Right lobe of liver (tissue), 6 donors: ENCODE data around the gene RAPGEF2. TPM values are rescaled to one million over a fixed set of nuclear protein-coding genes. Genes with fewer than 3 reads are reported as not detected.

Source experiments
- ATAC-seq, 4 donors: fragments of 200-7000 bp; cut with Tn5 transposase; one replicate each; pipeline ENCODE4 v1.9.1; 2020; ENCODE audit warnings: mild to moderate bottlenecking in 4 of 4, moderate library complexity in 4 of 4
- DNase-seq, 3 donors: peaks; one replicate each; pipeline ENCODE4 v3.0.0-alpha.2; 2020
- H3K27ac ChIP-seq, 3 donors: fragments of 200-600 bp; one replicate each; pipeline ENCODE4 v1.8.0; 2022
- H3K27me3 ChIP-seq, 2 donors: fragments of 200-600 bp; one replicate each; pipeline ENCODE4 v1.8.0; 2022
- H3K36me3 ChIP-seq, 4 donors: fragments of 200-600 bp; sonication (generic) in 1 of 4; one replicate each; pipeline versions ENCODE4 v1.5.1 to v1.8.0; 2017 to 2022; ENCODE audit warnings: control low read depth in 1 of 4
- H3K4me1 ChIP-seq, 4 donors: fragments of 200-600 bp; sonication (generic) in 1 of 4; one replicate each; pipeline versions ENCODE4 v1.5.1 to v1.8.0; 2017 to 2022; ENCODE audit warnings: control low read depth in 1 of 4
- H3K4me3 ChIP-seq, 3 donors: fragments of 200-600 bp; one replicate each; pipeline ENCODE4 v1.8.0; 2022
- H3K9me3 ChIP-seq, 4 donors: fragments of 200-600 bp; sonication (generic) in 1 of 4; one replicate each; pipeline versions ENCODE4 v1.5.1 to v1.8.0; 2017 to 2022; ENCODE audit warnings: control low read depth in 1 of 4
- CTCF ChIP-seq, 4 donors: fragments of 200-600 bp in 3 of 4; fragments of 450-650 bp in 1 of 4; IDR thresholded peaks; one replicate each; pipeline versions ENCODE4 v1.5.1 to v1.8.0; 2016 to 2022; ENCODE audit warnings: antibody characterized with exemption in 4 of 4, mild to moderate bottlenecking in 2 of 4
- POLR2A ChIP-seq: fragments of 450-650 bp; IDR thresholded peaks from one replicate; pipeline ENCODE4 v1.6.1; 2017; ENCODE audit warnings: antibody characterized with exemption, mild to moderate bottlenecking
- WGBS: methylation state at CpG from one replicate; pipeline ENCODE4 v1.1.6; 2018; ENCODE audit warnings: low coverage, low lambda C conversion rate; ENCODE audit not compliant: insufficient coverage; ENCODE audit errors: missing lambda C conversion rate; 5-methylcytosine and 5-hydroxymethylcytosine counted together
- intact Hi-C, 2 donors: fragments of 100-400 bp; cut with DNase I; formaldehyde crosslinking; loops; one replicate each; pipeline versions ENCODE4 v1.11.2 to v1.14.1; 2022
- long read RNA-seq: library from polyadenylated mRNA; unstranded; transcript quantifications from one replicate; pipeline ENCODE4 v2.0.0, GENCODE V29; 2019
- total RNA-seq, 6 experiments: library from RNA; depleted of rRNA in 2 of 6; stranded (reverse); fragments of >200 nt in 2 of 6; fragmentation: NEBNext Ultra II Directional in 3 of 6; extraction: Animal tissue kit (Norgen Biotek cat#: 25700) in 3 of 6; gene quantifications; one replicate each; pipeline versions ENCODE4 v1.1.0 to v1.2.4, GENCODE V29; 2016 to 2023
- donor health status: DM: no; HTN: yes; CAD: no.
- donor health status: DM: no; HTN: no; CAD: no.
- donor health status: DM: no; HTN: no; CAD: no.
- donor health status: DM: no; HTN: yes; CAD: no.
- donor health status: DM: no; HTN: yes; CAD: no.

RAPGEF2 gene
- 10 to 100 TPM; 22.1 to 32.1 (median 27.2) TPM for total RNA-seq
- long read RNA-seq, partial matches to known transcripts, result 0 of 1 reads
- long read RNA-seq, other reads (novel, unspliced or antisense), result 1 of 1 reads

- H3K4me1 ChIP-seq, result peaks cover 0 to 21% (median 9%) of the 10 kb centered on the region in 4 donors
- H3K4me3 ChIP-seq, result peak within 1 kb of the TSS; percentile 88 to 91 (median 89)
- peak within 1 kb of the TSS; percentile 94 to 97 (median 94) for H3K27ac ChIP-seq
- no peaks in the 10 kb centered on the region for H3K36me3 ChIP-seq
- H3K9me3 ChIP-seq, result no peaks in the 10 kb centered on the region
- DNase-seq (peak; percentile 96 to 97 (median 96)), ATAC-seq (peak; percentile 88 to 95 (median 92))
- TF ChIP-seq CTCF (IDR thresholded peaks at IDR 0.05) (no peak), POLR2A (peak; percentile 94)
- WGBS, result no CpG with 5 or more reads among the region's 100 CpGs
- H3K27me3 ChIP-seq, result no peaks in the 10 kb centered on the region
- intact Hi-C loops, result no loop called here
These were observed at the start of gene RAPGEF2 for GRCh38 chr4:159102622-159103383. Gene RAPGEF2 (plus strand): TSS chr4:159103079. CDS start chr4:159104163, 1,084 bp downstream.

GRCh38 chr4:159055833-159056232 lies 47.0 kb upstream of the RAPGEF2 start:
- no peaks in the 10 kb centered on the region for H3K27me3 ChIP-seq
- no peaks in the 10 kb centered on the region for H3K4me1 ChIP-seq
- H3K36me3 ChIP-seq, result no peaks in the 10 kb centered on the region
- no peak overlapping the region for H3K4me3 ChIP-seq
- ATAC-seq, result no peak
- 100% methylated on average over 2 of the region's 2 CpGs for WGBS
- H3K9me3 ChIP-seq, result no peaks in the 10 kb centered on the region
- H3K27ac ChIP-seq, result no peak overlapping the region
- no peak for DNase-seq
- TF ChIP-seq CTCF (IDR thresholded peaks at IDR 0.05) (no peak), POLR2A (no peak)
- intact Hi-C loops, result no loop called here

DNA sequence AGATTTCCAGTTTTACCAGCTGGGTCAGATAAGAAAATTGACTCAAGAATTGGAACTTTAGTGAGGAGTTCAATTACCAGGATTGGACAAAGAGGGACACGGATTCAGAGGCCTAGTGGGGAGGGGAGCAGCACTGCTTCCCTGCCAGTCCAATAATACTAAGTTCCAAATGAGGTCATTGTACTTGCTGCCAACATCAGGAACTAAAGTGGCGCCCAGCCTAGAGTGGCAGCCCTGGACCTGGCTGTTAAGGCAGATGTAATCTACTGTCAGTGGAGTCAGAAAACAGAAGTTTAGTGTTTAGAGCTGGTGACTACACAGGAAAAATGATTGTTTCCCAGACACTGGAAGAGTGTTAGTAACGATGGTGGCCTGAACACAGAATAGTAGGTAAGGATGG lies 42.7 kb upstream of the RAPGEF2 start:
- no peak for TF ChIP-seq POLR2A
- TF ChIP-seq CTCF (IDR thresholded peaks at IDR 0.05), result no peak
- H3K9me3 ChIP-seq, result no peaks in the 10 kb centered on the region
- H3K4me3 ChIP-seq, result no peak overlapping the region
- WGBS, result 54% methylated on average over 3 of the region's 3 CpGs
- no peaks in the 10 kb centered on the region for H3K4me1 ChIP-seq
- DNase-seq (peak in 2 of 3 donors; percentile 30 to 55), ATAC-seq (peak; percentile 48 to 97 (median 69))
- no peaks in the 10 kb centered on the region for H3K27me3 ChIP-seq
- H3K27ac ChIP-seq, result no peak overlapping the region
- no peaks in the 10 kb centered on the region for H3K36me3 ChIP-seq
- intact Hi-C loops, result no loop called here

DNA sequence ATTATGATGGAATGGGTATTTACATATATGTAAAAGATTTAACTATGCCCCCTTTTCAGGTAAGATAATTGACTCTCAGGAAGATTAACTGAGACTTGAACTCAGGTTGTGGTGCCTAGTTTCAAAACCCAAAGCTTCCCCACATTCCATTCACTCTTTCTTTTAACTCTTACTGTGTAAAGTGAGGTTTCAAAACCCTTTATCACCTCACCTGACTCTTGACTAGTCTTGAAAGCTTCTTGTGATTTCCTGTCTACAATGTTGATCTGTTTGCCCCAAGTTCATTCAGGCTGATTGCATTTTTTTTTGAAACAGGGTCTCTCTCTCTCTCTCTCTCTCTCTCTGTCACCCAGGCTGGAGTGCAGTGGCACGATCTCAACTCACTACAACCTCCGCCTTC lies 40.5 kb upstream of the RAPGEF2 start:
- H3K4me3 ChIP-seq, result no peak overlapping the region
- ATAC-seq, result no peak
- no peak for TF ChIP-seq POLR2A
- no peak for TF ChIP-seq CTCF (IDR thresholded peaks at IDR 0.05)

More for the DNA sequence above, 40.5 kb upstream of the RAPGEF2 start:
- Histone ChIP-seq H3K27ac (no peak overlapping the region), H3K27me3 (no peaks in the 10 kb centered on the region), H3K9me3 (no peaks in the 10 kb centered on the region), H3K36me3 (no peaks in the 10 kb centered on the region), H3K4me1 (no peaks in the 10 kb centered on the region)
- DNase-seq, result no peak
- intact Hi-C loops, result no loop called here
- 69% methylated on average over 2 of the region's 2 CpGs for WGBS
